BE2C (cell line): ENCODE data around the gene MAN2B2.

Experiments used
- DNase-seq: peaks from one replicate; pipeline ENCODE4 v3.0.0-alpha.2; 2020
- H3K27me3 ChIP-seq: fragments of 250-450 bp; sonication (Bioruptor Pico); 2 replicates; pipeline ENCODE4 v1.5.1; 2020; ENCODE audit warnings: mild to moderate bottlenecking
- H3K36me3 ChIP-seq: fragments of 250-450 bp; sonication (Bioruptor Pico); 2 replicates; pipeline ENCODE4 v1.5.1; 2020; ENCODE audit warnings: mild to moderate bottlenecking
- H3K4me1 ChIP-seq: fragments of 250-450 bp; sonication (Bioruptor Pico); 2 replicates; pipeline ENCODE4 v1.5.1; 2020
- H3K4me3 ChIP-seq: 2 replicates; pipeline ENCODE4 v1.5.1; 2011; ENCODE audit warnings: low read depth, low read length
- H3K9me3 ChIP-seq: fragments of 250-450 bp; sonication (Bioruptor Pico); 2 replicates; pipeline ENCODE4 v1.5.1; 2020
- TF ChIP-seq, protein P1 (sequence below): IDR thresholded peaks from 2 replicates; pipeline ENCODE4 v1.5.1; 2012; ENCODE audit warnings: mild to moderate bottlenecking, low read depth, low read length

The MAN2B2 gene

DNA sequence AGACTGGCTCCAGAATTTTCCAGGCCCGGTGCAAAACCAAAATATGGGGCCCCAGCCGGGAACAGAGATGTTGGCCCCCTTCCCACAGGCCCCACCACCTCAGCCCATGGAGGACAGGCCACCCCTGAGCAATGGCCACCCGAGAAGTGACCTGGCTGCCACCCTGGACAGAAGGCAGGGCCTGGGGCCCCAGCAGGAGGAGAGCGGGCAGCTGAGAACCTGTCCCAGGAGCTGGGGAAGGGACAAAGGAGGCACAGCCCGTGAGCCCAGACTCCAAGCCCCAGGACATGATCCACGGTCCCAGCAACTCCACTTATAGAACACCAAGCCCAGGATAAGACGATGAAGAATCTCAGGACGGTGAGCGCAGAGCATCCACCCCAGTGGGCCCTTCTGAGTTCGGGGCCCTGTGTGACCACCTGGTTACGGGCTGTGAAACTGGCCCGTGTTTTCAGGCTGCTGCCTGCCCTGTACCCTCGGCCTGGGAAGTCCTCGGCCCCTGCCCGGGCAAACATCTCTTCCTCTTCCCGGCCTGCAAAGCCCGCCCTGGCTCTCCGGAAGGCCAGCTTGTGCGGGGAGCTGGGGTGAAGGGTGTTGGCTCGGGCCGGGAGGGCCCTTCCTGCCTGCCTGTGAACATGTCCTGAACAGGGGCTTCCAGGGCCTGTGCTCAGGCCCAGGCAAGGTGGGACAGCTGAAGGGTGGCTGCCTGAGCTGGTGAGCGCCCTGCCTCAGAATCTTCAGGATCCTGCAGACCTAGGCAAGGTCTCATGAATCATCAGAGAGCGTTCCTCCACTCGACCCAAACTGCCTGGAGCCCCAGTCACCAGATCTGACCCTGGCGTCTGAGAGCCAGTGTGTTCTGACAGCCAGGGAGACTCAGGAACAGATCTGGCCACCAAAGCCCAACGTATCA is 47.0 kb upstream of the MAN2B2 start:
- Histone ChIP-seq H3K4me1 (no peaks in the 10 kb centered on the region), H3K4me3 (no peak overlapping the region), H3K27me3 (no peaks in the 10 kb centered on the region), H3K9me3 (no peaks in the 10 kb centered on the region), H3K36me3 (no peaks in the 10 kb centered on the region)
- TF ChIP-seq, protein P1, sequence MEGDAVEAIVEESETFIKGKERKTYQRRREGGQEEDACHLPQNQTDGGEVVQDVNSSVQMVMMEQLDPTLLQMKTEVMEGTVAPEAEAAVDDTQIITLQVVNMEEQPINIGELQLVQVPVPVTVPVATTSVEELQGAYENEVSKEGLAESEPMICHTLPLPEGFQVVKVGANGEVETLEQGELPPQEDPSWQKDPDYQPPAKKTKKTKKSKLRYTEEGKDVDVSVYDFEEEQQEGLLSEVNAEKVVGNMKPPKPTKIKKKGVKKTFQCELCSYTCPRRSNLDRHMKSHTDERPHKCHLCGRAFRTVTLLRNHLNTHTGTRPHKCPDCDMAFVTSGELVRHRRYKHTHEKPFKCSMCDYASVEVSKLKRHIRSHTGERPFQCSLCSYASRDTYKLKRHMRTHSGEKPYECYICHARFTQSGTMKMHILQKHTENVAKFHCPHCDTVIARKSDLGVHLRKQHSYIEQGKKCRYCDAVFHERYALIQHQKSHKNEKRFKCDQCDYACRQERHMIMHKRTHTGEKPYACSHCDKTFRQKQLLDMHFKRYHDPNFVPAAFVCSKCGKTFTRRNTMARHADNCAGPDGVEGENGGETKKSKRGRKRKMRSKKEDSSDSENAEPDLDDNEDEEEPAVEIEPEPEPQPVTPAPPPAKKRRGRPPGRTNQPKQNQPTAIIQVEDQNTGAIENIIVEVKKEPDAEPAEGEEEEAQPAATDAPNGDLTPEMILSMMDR: no peak
- DNase-seq: no peak

DNA sequence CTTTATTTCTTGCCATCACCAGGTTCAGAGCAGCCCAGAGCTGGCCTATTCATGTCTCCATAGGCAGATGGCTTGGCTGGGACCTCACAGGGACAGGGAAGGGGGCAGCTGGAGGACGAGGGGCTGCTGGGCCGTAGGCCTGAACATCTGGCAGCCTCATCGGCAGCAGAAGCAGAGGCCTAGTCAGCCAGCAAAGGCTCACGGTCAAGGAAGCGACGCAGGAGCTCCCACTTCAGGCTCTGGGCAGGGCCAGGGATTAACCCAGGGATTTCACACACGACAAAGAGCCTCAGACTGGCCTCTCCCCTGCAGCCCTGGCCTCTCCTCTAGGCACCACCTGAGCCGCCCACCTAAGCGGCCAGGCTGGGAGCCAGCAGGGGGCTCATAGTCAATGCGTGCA is 46.0 kb upstream of the MAN2B2 start:
- TF ChIP-seq, protein P1: no peak

DNA sequence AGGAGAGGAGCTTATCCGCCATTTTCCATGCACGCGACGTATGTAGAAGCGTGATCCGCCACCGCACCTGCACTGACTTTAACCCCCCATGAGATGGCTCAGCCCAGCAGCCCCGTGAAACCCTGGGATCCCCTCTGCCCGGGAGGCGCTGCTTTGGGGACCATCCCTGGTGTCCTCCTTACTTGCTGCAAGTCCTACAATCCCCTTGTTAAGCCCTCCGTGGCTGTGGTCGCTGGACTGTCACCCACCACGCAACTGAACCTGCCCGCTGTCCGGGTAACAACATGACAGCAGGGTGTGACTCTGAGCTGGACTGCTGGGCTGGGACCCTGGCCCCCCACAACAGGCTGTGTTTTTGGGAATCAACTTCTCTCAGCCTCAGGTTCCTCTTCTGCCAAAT is 44.7 kb upstream of the MAN2B2 start:
- H3K27me3 ChIP-seq: no peaks in the 10 kb centered on the region
- no peaks in the 10 kb centered on the region for H3K9me3 ChIP-seq
- no peaks in the 10 kb centered on the region for H3K4me1 ChIP-seq
- no peaks in the 10 kb centered on the region for H3K36me3 ChIP-seq
- H3K4me3 ChIP-seq: no peak overlapping the region
- TF ChIP-seq, protein P1: no peak
- no peak for DNase-seq

More for the DNA sequence above, 46.0 kb upstream of the MAN2B2 start:
- H3K4me1 ChIP-seq: no peaks in the 10 kb centered on the region
- no peak overlapping the region for H3K4me3 ChIP-seq
- H3K27me3 ChIP-seq: no peaks in the 10 kb centered on the region
- DNase-seq: no peak
- H3K9me3 ChIP-seq: no peaks in the 10 kb centered on the region
- H3K36me3 ChIP-seq: no peaks in the 10 kb centered on the region

DNA sequence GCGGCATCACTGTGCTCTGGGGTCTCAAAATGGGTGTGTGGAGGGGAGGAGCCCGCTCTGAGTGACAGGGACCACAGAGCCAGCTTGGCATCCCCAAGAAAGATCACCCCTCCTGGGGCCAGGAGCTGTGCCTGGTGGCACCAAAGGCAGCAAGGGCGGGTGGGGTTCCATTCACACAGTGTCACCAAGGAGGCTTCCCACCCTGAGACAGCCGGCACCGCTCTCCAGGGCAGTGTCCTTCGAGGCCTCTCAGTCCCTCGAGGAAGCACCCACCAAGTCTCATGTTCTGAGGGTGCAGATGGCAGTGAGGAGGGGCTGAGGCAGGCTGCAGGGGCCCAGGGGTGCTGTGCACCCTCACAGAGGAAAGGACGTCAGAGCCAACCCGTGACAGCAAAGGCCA is 44.0 kb upstream of the MAN2B2 start:
- no peaks in the 10 kb centered on the region for H3K4me1 ChIP-seq
- no peak overlapping the region for H3K4me3 ChIP-seq
- no peaks in the 10 kb centered on the region for H3K36me3 ChIP-seq
- DNase-seq: no peak
- H3K9me3 ChIP-seq: no peaks in the 10 kb centered on the region
- H3K27me3 ChIP-seq: no peaks in the 10 kb centered on the region
- TF ChIP-seq, protein P1: no peak

DNA sequence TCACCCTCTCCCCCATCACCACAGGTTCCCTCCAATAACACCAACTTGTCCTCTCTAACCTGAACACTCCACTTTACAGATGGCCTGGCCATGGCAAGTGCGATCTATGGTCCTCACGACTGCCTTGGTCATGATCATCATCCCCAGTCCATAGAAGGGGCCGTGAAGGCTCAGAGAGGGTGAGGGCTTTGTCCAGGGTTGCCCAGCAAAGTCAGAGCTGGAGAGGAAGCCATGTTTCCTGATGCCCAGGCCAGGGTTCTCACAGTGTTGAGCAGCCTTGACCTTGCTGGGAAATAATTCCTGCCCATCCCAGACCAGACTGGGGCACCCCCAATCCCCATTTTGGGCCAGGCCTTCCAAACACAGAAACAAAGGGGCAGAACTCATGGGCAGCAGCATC is 42.9 kb upstream of the MAN2B2 start:
- Histone ChIP-seq H3K4me3 (no peak overlapping the region), H3K9me3 (no peaks in the 10 kb centered on the region), H3K36me3 (no peaks in the 10 kb centered on the region), H3K4me1 (no peaks in the 10 kb centered on the region), H3K27me3 (no peaks in the 10 kb centered on the region)
- DNase-seq: no peak
- TF ChIP-seq, protein P1: no peak

DNA sequence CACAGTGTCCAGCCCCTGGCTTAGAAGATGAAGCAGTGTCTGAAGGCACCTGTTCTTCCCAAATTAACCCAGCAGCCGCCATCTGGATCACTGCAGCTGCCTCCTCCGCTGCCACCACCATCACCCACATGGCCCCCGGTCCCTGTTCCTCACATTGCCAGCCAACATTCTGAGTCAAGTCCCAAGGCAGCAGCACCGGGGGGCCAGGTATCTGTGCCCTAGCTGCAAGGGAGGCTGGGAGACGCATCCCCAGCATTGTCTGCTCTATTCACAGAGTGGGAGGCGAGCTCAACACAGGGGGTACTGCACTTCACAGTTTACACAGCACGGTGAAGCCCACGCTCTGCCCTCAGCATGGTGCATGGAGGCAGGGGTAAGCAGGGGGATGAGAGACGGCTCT is 42.3 kb upstream of the MAN2B2 start:
- Histone ChIP-seq H3K4me1 (no peaks in the 10 kb centered on the region), H3K9me3 (no peaks in the 10 kb centered on the region), H3K27me3 (no peaks in the 10 kb centered on the region), H3K4me3 (no peak overlapping the region), H3K36me3 (no peaks in the 10 kb centered on the region)
- TF ChIP-seq, protein P1: no peak
- DNase-seq: no peak
